GM21529 (cell line): Measurements from ENCODE around the gene GJD4.
A peak's percentile ranks its signal among the peaks of the same experiment; 100 is the strongest.

ENCODE experiments used
- ATAC-seq: cut with Tn5 transposase; IDR thresholded peaks from one replicate; pipeline ENCODE4 v1.9.1; 2021; ENCODE audit not compliant: unreplicated experiment

GJD4 gene, protein sequence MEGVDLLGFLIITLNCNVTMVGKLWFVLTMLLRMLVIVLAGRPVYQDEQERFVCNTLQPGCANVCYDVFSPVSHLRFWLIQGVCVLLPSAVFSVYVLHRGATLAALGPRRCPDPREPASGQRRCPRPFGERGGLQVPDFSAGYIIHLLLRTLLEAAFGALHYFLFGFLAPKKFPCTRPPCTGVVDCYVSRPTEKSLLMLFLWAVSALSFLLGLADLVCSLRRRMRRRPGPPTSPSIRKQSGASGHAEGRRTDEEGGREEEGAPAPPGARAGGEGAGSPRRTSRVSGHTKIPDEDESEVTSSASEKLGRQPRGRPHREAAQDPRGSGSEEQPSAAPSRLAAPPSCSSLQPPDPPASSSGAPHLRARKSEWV

GRCh38 chr10:35605191-35605590 lies at the start of gene GJD4:
Gene GJD4 (plus strand): TSS chr10:35605341. CDS start chr10:35605568, 227 bp downstream.
- no peak for ATAC-seq

GRCh38 chr10:35555962-35556930 lies 48.9 kb upstream of the GJD4 start:
- no peak for ATAC-seq

DNA sequence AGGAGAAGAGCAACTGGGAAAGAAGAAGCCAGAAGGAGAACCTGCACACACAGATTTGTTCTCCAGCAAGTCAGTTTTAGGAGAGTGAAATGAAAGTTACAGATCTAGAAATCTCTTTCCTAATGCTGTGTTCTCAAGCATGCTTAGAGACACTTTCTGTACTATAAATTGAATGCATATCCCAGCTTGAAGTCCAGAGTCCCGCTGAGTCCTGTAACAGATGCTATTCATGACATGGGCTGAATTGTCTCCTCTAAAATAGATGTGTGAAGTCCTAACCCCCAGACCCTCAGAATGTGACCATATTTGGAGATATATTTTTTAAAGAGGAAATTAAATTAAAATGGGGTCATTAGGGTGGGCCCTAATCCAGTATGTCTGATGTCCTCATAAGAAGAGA lies 46.9 kb upstream of the GJD4 start:
- ATAC-seq, result no peak

- no peak for ATAC-seq
Observed at GRCh38 chr10:35559416-35559815, 45.7 kb upstream of the GJD4 start.

DNA sequence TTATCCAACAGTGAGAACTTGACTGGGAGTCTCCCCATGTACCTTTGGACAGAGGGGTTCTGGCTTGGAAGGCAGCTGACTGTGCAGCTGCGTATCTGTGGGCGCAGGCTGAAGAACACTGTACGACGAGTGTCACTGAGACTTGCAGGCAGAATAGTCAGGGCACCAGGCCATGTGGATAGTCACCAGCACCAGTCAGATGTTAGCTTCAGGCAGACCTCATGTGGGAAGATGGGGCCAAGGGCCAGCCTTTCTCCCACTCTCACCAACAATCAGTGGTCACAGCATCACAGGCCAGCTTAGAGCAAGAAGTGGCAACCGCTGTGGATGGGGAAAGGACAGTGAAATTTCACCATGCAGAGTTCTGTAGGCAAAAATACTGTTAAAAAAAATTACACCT lies 43.4 kb upstream of the GJD4 start:
- ATAC-seq, result no peak

- no peak for ATAC-seq
Observed at GRCh38 chr10:35562427-35562826, 42.7 kb upstream of the GJD4 start.

DNA sequence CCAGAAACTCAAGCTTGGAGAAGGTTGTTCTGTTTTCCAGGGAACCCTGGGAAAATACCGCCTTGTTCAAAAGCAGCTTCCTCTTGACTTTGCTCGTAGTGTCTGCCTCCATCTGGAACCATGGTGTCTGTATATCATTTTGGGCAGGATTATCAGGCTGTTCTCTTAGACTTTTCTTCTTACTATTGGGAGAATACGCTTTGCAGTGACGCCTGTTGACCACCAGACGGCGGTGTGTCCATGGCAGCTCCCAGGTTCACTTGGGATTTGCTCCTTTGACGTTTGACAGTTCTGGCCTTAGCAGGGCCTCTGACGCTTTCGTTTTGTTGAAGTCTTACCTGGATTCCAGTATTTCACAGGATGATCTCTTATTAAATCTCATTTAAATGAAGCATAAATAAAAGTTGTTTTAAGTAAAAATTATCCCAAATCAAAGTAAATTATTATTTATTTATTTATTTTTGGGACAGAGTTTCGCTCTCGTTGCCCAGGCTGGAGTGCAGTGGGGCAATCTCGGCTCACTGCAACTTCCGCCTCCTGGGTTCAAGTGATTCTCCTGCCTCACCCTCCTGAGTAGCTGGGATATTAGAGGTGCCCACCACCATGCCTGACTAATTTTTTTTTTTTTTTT lies 41.8 kb upstream of the GJD4 start:
- ATAC-seq, result peak; percentile 70

DNA sequence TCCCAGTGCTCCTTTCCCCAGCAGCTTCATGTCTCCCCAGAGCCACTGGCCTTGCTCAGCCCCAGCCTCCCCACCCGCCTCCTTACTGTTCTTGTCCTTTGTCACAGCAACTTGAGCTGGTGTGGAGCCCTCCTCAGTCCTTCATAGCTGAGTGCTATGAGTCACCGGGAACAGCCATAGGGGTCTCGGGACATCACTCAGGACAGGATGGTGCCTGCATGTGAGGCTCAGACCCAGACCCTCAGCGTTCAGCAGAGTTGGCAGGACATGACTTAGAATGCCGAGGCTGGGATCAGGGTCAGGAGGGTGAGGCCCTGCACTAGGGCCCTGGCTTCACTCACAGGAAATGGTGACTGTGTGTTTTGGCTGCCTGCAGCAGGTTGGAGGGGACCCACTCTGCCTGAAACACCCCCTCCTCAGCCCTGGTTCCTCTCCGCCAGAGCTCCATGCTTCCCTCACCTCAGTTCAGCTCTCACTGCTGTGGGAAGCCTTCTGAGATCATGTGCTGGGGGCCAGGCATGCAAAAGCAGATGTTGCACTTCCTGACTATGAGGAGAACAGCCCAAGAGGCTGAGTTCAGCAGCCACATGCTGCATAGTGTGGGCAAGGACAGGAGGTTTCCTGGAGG lies 40.7 kb upstream of the GJD4 start:
- ATAC-seq, result peak; percentile 69

DNA sequence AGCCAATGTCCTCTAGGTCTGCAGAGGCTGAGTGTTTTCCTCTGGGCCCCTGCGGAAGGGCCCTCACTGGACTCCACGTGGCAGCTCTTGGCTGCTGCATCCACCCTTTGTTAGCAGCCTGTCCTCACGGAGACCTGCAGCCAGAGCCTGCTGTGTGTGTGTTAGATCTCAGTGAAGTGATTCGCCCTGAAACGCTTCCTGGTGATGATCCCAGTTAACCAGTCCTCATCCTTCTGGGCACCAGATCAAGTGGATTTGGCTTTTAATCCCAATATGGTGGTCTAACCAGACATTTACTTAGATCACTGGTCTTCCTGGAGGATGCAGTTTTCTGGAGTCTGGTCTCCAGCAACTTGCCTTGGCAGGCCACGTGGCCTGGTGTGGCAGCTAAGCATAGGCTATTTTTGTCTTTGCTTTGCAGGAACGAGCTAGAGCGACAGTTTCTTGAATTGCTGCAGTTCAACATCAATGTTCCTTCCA lies 39.5 kb upstream of the GJD4 start:
- no peak for ATAC-seq

- no peak for ATAC-seq
Observed at GRCh38 chr10:35567951-35568350, 37.2 kb upstream of the GJD4 start.

GRCh38 chr10:35568483-35569015 lies 36.6 kb upstream of the GJD4 start:
- ATAC-seq, result no peak

DNA sequence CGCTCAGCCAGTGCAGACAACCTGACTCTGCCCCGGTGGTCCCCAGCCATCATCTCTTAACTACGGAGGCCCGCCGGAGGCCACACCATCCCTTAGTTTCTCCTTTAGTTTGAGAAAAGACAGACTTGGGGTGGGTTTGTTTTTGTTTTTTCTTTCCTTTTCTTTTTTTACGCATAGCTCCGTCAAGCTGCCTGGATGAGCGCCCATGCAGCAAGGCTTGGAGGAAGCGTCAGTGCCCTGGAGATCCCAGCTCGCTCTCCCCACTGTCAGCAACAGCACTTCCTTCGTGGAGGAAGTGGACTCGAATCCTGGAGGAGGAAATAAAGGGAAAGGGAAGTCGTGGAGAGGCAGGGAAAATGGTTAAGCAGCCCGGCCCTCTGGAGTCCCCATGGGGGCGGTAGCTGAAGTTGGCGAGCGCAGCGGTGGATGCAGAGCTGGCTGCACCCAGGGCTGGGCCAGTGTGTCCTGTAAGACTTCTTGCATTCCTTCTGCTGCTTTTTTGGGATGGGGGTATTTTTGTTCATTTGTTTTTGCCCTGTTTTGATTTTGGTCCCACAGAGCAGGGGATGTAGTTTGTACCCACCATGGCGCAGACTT lies 35.9 kb upstream of the GJD4 start:
- ATAC-seq, result no peak

- no peak for ATAC-seq
Observed at GRCh38 chr10:35569836-35570235, 35.3 kb upstream of the GJD4 start.

- ATAC-seq, result no peak
Observed at GRCh38 chr10:35570397-35570796, 34.7 kb upstream of the GJD4 start.

DNA sequence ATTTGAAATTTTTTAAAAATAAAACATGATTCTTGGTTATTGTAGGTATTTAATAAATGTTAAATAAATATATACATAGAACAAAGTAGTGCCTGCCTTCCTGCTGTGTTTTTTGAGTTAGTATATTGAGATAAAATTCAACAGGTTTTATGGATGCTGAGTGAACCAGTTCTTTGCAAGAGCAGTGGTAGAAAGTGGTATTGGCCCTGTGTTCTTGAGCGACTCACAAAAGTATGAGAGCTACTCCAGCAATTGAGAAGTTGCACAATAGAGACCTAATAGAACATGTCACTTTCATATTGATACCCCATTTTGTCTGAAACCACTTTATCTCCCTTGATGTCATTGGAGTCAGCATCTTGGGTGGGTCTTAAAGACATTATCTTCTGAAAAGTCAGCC lies 32.6 kb upstream of the GJD4 start:
- ATAC-seq, result no peak

DNA sequence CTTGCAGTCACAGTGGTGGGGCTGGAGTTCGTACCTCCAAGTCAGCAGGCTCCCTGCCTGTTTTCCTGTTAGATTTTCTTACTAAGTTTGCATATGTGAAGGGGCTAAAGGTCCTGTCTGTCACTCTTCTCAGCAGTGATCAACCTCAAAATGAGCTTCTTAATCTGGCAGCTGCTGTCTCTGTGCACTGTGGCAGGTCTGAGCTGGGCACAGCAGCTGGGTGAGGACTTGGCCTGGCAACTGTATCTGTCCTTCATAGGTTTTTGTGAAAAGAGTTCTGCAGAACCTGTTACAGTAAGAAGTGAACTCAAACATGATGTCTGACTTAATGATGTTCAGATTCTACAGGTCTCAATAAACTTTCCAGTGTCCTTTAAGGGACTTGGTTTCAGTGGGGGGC lies 31.3 kb upstream of the GJD4 start:
- ATAC-seq, result no peak

GRCh38 chr10:35574924-35575352 lies 30.2 kb upstream of the GJD4 start:
- ATAC-seq, result no peak

- no peak for ATAC-seq
Observed at GRCh38 chr10:35575640-35576039, 29.5 kb upstream of the GJD4 start.

- no peak for ATAC-seq
Observed at GRCh38 chr10:35576730-35577129, 28.4 kb upstream of the GJD4 start.

GRCh38 chr10:35577926-35578617 lies 27.1 kb upstream of the GJD4 start:
- ATAC-seq, result no peak
